ENCODE data around the gene ERVMER34-1. TPM values are rescaled to one million over a fixed set of nuclear protein-coding genes. Genes with fewer than 3 reads are reported as not detected.

ERVMER34-1 gene
- total and polyA plus RNA-seq, 2 donors from 2014 or later: 1.8 to 4.2 TPM

DNA sequence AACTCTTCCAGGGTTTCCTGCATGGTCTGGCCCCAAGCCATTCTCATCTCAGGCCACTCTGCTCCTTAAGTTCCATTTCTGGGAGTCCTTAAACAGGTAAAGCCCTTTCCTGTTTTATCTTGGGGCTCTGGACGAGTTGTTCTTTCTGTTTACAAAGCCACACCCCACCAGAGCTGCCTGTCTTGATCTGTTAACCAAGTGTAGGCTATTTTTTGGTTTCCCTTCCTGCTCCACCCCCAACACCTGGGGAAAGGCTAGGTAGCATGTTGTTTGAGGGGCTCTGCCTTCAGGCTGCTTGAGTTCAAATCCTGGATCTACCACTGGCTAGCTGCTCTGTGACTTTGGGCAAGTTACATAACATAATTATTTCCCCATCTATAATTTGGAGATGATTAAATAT, 40.0 kb downstream of the ERVMER34-1 start:
- intact Hi-C loops (cut with DNase I): no loop called here
- DNase-seq (no peak), FAIRE-seq (no peak)
- Histone ChIP-seq H3K9me3 (ENCODE audit: control insufficient read depth in 2 of 3, insufficient read depth in 1 of 3, low read length in 3 of 3) (no peaks in the 10 kb centered on the region), H3K4me3 (ENCODE audit: low read length in 3 of 3) (no peak overlapping the region), H3K4me1 (ENCODE audit: control insufficient read depth in 2 of 3, insufficient read depth in 2 of 3, low read depth in 1 of 3, low read length in 3 of 3) (peaks cover 0 to 18% (median 13%) of the 10 kb centered on the region in 3 donors), H3K9ac (ENCODE audit: low read length in 3 of 3) (no peak overlapping the region), H3K27ac (ENCODE audit: low read depth in 2 of 2, low read length in 2 of 2) (no peak overlapping the region), H3K36me3 (ENCODE audit: control insufficient read depth in 2 of 3, insufficient read depth in 3 of 3, low read length in 3 of 3) (peaks cover 0 to 17% (median 3%) of the 10 kb centered on the region in 3 donors), H3K27me3 (ENCODE audit: control insufficient read depth, insufficient read depth, low read length) (no peaks in the 10 kb centered on the region)
- TF ChIP-seq, protein P1, sequence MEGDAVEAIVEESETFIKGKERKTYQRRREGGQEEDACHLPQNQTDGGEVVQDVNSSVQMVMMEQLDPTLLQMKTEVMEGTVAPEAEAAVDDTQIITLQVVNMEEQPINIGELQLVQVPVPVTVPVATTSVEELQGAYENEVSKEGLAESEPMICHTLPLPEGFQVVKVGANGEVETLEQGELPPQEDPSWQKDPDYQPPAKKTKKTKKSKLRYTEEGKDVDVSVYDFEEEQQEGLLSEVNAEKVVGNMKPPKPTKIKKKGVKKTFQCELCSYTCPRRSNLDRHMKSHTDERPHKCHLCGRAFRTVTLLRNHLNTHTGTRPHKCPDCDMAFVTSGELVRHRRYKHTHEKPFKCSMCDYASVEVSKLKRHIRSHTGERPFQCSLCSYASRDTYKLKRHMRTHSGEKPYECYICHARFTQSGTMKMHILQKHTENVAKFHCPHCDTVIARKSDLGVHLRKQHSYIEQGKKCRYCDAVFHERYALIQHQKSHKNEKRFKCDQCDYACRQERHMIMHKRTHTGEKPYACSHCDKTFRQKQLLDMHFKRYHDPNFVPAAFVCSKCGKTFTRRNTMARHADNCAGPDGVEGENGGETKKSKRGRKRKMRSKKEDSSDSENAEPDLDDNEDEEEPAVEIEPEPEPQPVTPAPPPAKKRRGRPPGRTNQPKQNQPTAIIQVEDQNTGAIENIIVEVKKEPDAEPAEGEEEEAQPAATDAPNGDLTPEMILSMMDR (IDR thresholded peaks at IDR 0.05; ENCODE audit: borderline replicate concordance, extremely low read depth, insufficient read depth): no peak

DNA sequence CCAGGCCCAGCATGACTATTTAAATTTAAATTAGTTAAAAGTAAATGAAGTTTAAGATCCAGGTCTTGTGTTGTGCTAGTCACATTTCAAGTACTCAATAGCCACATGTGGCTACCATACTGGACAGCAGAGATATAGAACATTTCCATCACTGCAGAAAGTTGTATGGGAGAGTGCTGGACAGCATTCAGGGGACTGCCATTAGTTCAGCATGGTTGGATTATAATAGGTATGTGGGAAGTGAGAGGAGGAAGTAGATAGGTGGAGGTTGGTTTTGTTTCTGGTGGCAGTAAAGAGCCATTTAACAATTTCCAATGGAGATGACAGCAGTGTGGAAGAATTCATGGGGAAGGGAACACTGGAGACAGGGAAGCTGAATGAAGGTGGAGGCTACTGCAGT, 42.1 kb downstream of the ERVMER34-1 start:
- no peak overlapping the region for H3K27ac ChIP-seq (ENCODE audit: low read depth in 2 of 2, low read length in 2 of 2)
- no peak for DNase-seq
- peaks cover 0 to 3% (median 0%) of the 10 kb centered on the region in 3 donors for H3K36me3 ChIP-seq (ENCODE audit: control insufficient read depth in 2 of 3, insufficient read depth in 3 of 3, low read length in 3 of 3)
- intact Hi-C loops (cut with DNase I): no loop called here
- TF ChIP-seq, protein P1 (IDR thresholded peaks at IDR 0.05; ENCODE audit: borderline replicate concordance, extremely low read depth, insufficient read depth): no peak
- no peaks in the 10 kb centered on the region for H3K27me3 ChIP-seq (ENCODE audit: control insufficient read depth, insufficient read depth, low read length)
- H3K9ac ChIP-seq (ENCODE audit: low read length in 3 of 3): no peak overlapping the region
- peaks cover 0 to 11% (median 9%) of the 10 kb centered on the region in 3 donors for H3K4me1 ChIP-seq (ENCODE audit: control insufficient read depth in 2 of 3, insufficient read depth in 2 of 3, low read depth in 1 of 3, low read length in 3 of 3)
- H3K9me3 ChIP-seq (ENCODE audit: control insufficient read depth in 2 of 3, insufficient read depth in 1 of 3, low read length in 3 of 3): no peaks in the 10 kb centered on the region
- no peak overlapping the region for H3K4me3 ChIP-seq (ENCODE audit: low read length in 3 of 3)
- FAIRE-seq: no peak

DNA sequence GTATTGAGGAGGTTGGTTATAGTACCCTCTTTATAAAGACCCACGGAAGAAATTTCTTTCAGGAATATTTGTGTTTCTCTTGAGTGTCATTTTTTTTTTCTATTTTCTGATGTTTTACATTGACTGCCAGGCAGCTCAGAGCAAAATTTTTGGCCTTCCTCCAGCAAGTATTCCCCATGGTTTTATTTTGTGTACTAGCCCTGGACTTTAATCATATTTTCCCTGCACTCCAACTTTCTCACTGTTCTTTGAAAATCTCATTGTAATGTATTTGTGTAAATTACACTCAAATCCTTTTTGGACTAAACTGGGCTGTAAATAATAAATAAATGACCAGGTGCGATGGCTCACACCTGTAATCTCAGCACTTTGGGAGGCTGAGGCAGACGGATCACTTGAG, 46.6 kb downstream of the ERVMER34-1 start:
- H3K4me3 ChIP-seq (ENCODE audit: low read length in 3 of 3): no peak overlapping the region
- TF ChIP-seq, protein P1 (IDR thresholded peaks at IDR 0.05; ENCODE audit: borderline replicate concordance, extremely low read depth, insufficient read depth): no peak
- no peaks in the 10 kb centered on the region for H3K9me3 ChIP-seq (ENCODE audit: control insufficient read depth in 2 of 3, insufficient read depth in 1 of 3, low read length in 3 of 3)
- no peak for FAIRE-seq
- no peaks in the 10 kb centered on the region for H3K4me1 ChIP-seq (ENCODE audit: control insufficient read depth in 2 of 3, insufficient read depth in 2 of 3, low read depth in 1 of 3, low read length in 3 of 3)
- no peaks in the 10 kb centered on the region for H3K36me3 ChIP-seq (ENCODE audit: control insufficient read depth in 2 of 3, insufficient read depth in 3 of 3, low read length in 3 of 3)
- no peak overlapping the region for H3K27ac ChIP-seq (ENCODE audit: low read depth in 2 of 2, low read length in 2 of 2)
- intact Hi-C loops (cut with DNase I): no loop called here
- no peak for DNase-seq
- H3K27me3 ChIP-seq (ENCODE audit: control insufficient read depth, insufficient read depth, low read length): no peaks in the 10 kb centered on the region
- no peak overlapping the region for H3K9ac ChIP-seq (ENCODE audit: low read length in 3 of 3)

DNA sequence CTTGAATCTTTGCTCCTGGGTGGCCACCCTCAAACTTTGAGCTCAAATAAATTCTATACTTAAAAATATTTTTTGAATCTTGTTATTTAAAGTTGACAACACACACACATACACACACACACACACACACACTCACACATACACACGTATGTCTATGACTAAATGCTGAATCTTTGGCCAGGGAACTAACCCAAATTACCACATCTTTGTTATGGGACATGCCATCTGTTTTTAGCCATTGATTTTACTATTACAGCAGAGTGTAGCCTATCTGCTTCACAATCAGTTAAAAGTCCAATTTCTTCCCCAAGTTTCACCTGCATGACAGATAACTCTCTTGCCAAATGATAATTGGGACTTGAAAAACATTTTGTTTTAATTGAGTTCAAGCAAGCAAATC, 47.1 kb downstream of the ERVMER34-1 start:
- no peaks in the 10 kb centered on the region for H3K9me3 ChIP-seq (ENCODE audit: control insufficient read depth in 2 of 3, insufficient read depth in 1 of 3, low read length in 3 of 3)
- no peak overlapping the region for H3K4me3 ChIP-seq (ENCODE audit: low read length in 3 of 3)
- no peaks in the 10 kb centered on the region for H3K4me1 ChIP-seq (ENCODE audit: control insufficient read depth in 2 of 3, insufficient read depth in 2 of 3, low read depth in 1 of 3, low read length in 3 of 3)
- DNase-seq (no peak), FAIRE-seq (no peak)
- H3K36me3 ChIP-seq (ENCODE audit: control insufficient read depth in 2 of 3, insufficient read depth in 3 of 3, low read length in 3 of 3): no peaks in the 10 kb centered on the region
- no peak overlapping the region for H3K9ac ChIP-seq (ENCODE audit: low read length in 3 of 3)
- intact Hi-C loops (cut with DNase I): no loop called here
- H3K27ac ChIP-seq (ENCODE audit: low read depth in 2 of 2, low read length in 2 of 2): no peak overlapping the region
- TF ChIP-seq, protein P1 (IDR thresholded peaks at IDR 0.05; ENCODE audit: borderline replicate concordance, extremely low read depth, insufficient read depth): no peak
- H3K27me3 ChIP-seq (ENCODE audit: control insufficient read depth, insufficient read depth, low read length): no peaks in the 10 kb centered on the region
